HG03558 (cell line): ENCODE measurements around the gene TRMU.
"Not testable (repeated sequence)": the region's sequence is repeated elsewhere in the genome, so short reads cannot be mapped to it uniquely, and the experiment has no call there.

Experiments
- ATAC-seq: cut with Tn5 transposase; IDR thresholded peaks from one replicate; pipeline ENCODE4 v1.9.1; 2021; ENCODE audit warnings: moderate number of reproducible peaks; ENCODE audit not compliant: unreplicated experiment; ENCODE audit errors: extremely low read depth

Gene TRMU

GRCh38 chr22:46403880-46404279 lies 68.4 kb downstream of the TRMU start:
- ATAC-seq: not testable (repeated sequence)

- no peak for ATAC-seq
Measured at GRCh38 chr22:46405901-46406300, 70.4 kb downstream of the TRMU start.

DNA sequence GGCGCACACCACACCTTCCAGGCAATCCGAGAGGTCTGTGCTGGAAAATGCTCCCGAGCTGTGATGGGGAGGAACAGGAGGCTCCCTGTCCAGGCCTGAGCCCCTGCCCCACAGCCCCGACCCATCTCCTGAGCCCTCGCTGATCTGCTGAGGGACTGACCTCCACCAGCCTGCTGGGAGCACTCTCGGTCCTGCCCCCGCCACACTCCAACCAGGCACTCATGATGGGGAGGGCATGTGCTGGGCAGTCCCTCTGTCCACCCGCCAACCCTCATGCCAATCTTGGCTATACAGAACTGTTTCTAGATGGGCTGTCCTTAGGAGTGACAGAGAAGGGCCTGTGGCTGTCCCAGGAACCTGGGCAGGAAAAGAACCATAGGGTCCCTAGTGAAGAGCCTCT lies 70.8 kb downstream of the TRMU start:
- no peak for ATAC-seq

DNA sequence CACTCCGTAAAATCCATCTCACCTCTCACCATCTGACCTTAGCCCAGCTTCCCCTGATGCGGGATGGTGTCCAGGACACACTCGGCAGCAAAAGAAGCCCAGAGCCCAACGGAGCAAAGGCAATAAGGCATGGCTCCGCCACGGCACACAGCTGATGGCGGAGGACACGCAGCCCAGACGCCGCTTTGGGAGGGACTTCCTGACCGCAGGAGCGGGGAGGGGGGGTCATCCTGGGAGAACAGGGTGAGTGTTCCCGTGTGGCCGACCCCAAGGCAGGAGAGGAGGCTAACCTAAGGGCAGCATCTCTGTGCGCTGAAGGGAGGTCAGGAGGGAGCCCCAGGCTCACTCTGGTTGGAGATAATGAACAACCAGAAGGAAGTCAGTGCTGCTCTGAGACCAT lies 71.3 kb downstream of the TRMU start:
- no peak for ATAC-seq
